ENCODE results near the gene PARD3. TPM values are rescaled to one million over a fixed set of nuclear protein-coding genes. Genes with fewer than 3 reads are reported as not detected.
A peak's percentile ranks its signal among the peaks of the same experiment; 100 is the strongest.
"Not testable (repeated sequence)": the region's sequence is repeated elsewhere in the genome, so short reads cannot be mapped to it uniquely, and the experiment has no call there.

Gene PARD3
- total RNA-seq, 1 experiment from 2014 or later: 51.7 TPM

DNA sequence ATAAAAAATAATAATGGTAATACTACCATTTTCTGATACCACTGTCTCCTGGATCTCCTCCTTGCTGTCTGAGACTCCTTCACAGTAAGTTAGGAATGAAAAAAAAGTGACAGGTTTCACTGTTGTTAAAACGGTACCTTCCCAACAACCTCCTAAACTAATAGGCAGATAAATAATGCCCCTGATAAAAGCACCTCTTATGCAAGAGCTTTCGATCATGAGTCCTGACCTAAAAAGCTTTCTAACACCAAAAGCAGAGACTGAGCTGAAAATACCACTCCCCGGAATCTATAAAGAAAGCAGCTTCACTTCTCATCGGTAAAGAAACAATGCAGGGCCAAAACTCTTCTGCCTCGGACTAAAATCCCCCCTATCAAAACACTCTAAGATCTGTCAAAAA lies 14.5 kb downstream of the PARD3 start:
- DNase-seq (ENCODE audit: low read depth): no peak

DNA sequence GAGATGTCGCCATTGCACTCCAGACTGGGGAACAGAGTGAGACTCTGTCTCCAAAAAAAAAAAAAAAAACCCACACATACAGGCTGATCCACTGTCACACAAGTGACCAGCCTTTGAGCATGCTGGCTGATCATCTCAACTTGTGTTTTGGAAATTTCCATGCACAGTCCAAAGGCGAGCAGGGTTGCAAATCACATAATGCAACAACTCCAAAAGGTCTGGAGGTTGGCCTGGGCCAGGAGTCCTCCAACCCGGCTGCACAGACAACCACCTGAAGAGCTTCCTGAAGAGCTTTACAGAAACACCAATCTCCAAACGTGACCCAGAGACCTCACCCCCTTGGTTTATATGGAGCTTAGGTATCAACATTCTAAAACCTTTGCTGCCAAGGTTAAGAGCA lies 16.4 kb downstream of the PARD3 start:
- DNase-seq (ENCODE audit: low read depth): no peak

DNA sequence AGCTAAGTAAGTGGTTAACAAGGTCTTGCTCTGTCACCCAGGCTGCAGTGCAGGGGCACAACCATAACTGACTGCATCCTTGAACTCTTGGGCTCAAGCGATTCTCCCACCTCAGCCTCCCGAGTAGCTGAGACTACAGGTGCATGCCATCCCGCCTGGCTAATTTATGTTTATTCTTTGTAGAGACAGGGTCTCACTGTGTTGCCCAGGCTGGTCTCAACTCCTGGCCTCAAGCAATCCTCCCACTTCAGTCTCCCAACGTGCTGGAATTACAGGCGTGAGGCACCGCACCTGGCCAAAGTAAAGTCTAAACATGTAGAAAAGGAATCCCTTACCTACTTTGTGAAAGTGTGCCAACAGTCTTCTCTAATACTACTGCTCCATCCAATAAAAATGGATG lies 17.9 kb downstream of the PARD3 start:
- no peak for DNase-seq (ENCODE audit: low read depth)

DNA sequence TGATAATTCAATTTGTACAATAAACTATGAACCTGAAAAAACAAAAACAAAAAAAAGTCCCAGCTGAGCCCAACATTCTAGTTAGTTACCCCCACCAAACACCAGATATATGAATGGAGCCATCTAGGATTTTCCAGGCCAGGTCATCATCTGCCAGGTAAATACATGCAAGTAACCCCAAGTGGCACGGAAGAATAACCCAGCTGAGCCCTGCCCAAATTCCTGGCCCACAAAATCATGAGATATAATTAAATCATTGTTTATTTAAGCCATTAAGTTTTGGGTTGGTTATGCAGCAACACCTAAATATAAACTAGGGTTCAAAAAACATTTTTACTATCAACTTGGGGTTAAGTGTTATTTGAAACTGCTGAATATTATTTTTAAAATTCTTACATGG lies 19.0 kb downstream of the PARD3 start:
- no peak for DNase-seq (ENCODE audit: low read depth)

DNA sequence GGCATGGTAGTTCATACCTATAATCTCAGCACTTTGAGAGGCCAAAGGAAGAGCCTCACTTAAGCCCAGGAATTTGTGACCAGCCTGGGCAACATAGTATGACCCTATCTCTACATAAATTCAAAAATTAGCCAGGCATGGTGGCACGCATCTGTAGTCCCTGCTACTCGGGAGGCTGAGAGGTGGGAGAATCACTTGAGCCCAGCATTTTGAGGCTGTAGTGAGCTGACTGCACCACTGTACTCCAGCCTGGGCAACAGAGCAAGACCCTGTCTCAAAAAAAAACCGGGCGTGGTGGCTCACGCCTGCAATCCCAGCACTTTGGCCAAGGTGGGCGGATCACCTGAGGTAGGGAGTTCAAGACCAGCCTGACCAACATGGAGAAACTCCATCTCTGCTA lies 19.8 kb downstream of the PARD3 start:
- no peak for DNase-seq (ENCODE audit: low read depth)

DNA sequence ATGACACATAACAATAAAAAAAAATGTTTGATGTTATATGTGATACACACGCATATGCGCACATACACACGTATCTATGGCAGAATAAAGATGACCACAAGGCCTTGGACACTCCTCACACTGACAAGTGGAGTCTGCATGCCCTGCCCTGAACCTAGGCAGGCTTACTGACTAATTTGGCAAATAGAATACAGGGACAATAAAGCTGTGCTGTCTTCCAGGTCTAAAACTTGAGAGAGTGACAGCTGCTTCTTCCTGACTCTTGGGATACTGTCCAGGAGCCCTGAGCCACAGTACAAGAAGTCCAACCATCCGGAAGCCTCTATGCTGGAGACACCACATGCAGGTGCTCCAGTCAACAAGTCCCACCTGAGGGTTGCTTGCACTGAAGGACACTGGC lies 20.3 kb downstream of the PARD3 start:
- no peak for DNase-seq (ENCODE audit: low read depth)

DNA sequence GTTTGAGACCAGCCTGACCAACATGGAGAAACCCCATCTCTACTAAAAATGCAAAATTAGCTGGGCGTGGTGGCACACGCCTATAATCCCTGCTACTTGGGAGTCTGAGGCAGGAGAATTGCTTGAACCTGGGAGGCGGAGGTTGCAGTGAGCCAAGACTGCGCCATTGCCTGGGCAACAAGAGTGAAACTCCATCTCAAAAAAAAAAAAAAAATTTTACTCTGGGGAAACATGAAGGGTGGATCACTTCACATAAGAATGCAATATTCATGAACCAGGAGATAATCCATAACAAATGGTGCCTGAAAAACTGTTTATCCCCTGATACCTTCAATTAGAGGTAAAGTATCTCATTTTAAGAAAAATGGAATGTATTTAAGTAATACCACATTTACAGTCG lies 21.5 kb downstream of the PARD3 start:
- not testable (repeated sequence) for DNase-seq (ENCODE audit: low read depth)

DNA sequence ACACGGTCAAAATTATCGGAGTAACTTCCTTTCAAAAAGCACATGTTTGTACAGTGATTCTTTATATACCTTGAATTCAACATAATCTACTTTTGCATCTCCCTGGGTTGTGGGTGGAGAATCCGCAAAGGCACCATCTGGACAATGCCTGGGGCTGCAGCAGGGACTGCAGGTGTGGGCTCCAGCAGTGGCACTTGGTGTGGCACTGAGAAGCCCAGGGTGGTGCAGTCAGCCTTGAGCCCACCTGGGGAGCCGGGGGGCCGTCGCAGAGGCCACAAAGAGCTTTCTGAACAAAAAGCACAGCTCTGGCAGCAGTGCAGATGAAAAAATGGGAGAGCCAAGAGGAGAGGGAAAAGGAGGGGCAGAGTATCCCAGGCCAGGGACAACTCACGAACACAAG lies 22.2 kb downstream of the PARD3 start:
- DNase-seq (ENCODE audit: low read depth): no peak

DNA sequence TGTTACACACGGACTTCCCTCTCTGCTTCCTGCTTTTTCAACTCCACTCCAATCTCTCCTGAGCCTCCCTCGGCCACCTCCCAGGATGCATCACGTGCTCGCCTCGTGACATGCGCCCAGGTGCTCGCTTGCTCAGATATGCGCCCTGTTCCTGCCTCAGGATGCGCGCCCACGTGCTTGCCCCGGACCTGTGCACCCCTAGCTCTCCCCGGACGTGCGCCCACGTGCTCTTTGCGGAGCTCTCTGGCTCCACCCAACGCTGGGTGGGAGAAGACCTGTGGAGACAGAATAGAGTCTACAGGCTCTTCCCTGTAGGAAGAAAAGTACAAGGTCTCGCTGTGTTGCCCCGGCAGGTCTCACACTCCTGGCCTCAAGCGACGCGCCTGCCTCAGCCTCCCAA lies 23.1 kb downstream of the PARD3 start:
- DNase-seq (ENCODE audit: low read depth): no peak

DNA sequence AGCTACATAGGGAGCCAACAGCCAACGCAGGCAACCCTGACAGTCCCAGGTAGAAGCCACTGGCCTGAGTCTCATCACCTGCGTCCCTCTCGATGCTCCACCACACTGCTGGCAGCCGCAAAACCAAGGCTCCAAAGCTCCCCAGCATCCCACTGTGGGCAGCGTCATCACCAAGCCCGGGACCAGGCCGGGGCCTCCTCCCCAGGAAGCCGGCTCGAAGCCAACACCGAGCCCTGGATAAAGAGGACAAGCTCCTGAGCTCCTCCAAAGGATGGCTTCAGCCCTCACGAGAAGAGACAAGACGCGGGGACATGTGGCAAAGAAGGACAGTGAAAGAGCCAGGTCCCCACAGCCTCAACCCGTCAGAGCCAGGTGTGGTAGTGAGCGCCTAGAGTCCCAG lies 23.9 kb downstream of the PARD3 start:
- no peak for DNase-seq (ENCODE audit: low read depth)

DNA sequence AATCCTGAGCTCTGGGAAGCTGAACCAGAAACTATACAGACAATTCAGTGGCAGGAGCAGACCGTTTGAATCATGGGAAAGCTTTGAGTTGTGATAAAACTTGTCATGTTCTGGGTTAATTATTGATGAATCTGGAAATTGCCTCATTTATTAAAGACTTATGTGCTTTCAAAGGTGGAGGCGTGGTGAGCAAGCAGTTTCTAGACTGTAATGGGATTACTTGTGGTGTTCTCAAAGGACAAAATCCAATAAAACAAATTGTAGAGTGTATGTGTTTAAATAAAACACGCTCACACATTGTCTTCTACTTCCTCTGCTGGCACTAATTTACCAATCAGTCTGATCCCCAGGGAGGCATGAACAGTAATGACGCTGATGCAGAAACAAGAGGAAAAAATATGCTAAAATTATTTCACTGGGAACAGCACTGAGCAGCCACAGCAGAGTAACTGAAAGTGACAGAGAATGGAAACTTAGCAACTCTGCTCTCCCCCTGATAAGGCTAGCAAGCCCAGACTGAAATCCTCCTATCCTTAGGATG lies 25.1 kb downstream of the PARD3 start:
- DNase-seq (ENCODE audit: low read depth): no peak

DNA sequence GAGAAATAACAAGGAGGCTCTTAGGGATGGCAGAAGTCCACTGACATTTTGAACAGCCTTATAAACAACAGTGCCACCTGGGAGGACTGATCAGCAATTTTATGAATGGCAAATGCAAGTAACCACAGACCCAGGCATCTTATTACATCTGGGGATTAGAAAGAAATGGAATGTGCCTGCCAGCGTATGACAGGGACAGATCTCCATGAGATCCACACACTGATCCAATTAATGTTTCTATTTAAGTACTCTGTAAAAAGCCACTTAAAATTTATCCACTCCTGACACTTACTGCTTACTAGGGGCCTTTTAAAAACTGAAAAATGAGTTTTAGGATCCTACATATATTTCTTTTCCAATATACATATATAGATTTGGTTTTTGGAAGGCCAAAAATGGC lies 28.6 kb downstream of the PARD3 start:
- DNase-seq (ENCODE audit: low read depth): peak; percentile 69

DNA sequence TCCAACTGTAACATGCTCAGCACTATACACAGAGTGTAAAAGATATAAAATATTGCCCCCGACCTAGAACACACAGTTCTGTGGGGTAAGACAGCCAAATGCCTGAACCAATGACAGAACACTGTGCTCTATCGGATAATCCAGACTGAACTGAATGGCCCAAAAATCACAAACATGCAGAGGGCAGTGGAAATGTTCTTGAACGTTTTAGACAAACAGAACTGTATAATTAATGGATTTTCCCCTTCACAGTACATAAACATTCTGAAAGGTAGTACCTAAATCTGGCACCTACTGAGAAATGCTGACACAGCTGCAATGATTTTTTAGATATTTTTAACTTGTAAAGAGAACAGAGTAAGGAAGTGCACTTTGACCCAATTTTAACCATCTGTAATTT lies 33.4 kb downstream of the PARD3 start:
- no peak for DNase-seq (ENCODE audit: low read depth)

DNA sequence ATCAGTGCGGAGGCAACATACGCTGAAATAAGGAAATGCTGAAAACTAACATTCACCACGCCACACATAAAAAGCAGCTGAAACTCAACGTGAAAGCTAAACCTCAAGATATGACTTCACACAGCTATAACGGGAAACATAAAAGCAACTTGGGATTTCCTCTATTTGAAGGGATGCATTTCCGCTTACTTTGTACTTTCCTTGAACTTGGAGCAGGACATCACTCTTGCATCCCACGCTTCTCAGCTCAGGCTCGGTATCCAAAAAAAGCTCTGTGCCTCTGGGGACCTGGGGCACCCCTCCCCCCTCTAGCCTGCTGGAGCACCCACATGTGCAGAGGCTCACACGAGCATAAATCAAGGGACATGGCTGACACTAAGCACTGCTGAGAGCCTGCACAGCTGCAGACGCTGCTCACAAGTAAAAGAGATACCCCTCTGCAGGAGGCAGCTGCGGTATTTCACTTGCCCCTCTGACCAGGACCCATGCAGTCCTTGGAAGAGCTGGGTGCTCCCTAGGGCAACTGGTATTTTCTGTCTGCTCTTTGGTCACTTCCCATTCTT lies 34.2 kb downstream of the PARD3 start:
- peak; percentile 88 for DNase-seq (ENCODE audit: low read depth)

DNA sequence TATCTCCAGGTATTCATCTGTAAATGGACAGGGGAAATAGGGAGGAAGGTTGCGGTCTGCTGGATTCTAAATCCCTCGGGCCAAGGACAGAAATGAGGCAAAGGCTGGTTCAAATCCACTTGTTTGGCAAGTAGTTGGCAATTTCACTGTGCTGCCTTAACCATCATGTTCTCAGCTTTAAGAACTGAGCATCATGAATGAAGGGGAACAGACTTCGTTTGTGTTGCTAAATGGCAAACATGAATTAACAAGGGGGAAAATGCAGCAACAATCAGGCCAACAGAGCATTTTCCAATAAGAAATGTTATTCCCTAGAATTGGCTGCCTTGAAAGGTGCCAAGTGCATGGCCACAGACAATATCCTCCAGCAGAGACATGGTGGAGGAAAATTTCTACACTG lies 36.9 kb downstream of the PARD3 start:
- no peak for DNase-seq (ENCODE audit: low read depth)

DNA sequence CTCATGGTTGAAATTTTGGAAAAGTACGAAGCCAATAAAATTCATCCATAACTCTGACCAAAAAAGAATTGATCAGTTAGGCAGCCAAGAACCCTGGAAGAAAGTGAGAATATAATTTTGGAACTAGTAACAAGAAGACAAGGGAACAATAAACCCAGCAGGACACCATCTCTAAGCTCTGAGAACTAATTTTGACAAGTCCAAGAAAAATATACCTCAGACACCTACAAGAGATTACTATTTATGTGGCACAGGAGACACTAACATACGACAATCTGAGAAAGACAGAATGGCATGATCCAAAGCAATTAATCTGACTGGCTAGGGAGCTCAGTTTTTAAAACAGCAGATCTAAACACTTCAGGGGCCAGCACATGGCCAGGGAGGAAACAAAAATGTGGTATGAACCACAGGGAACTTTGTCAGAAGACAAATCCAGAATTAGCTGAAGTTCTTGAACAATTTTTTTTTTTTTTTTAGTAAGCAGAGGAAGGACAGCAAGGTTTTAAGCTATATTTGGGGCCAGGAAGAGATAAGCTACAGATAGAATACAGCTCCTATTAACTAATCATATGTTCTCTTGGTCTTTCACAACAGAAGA lies 38.9 kb downstream of the PARD3 start:
- DNase-seq (ENCODE audit: low read depth): no peak

DNA sequence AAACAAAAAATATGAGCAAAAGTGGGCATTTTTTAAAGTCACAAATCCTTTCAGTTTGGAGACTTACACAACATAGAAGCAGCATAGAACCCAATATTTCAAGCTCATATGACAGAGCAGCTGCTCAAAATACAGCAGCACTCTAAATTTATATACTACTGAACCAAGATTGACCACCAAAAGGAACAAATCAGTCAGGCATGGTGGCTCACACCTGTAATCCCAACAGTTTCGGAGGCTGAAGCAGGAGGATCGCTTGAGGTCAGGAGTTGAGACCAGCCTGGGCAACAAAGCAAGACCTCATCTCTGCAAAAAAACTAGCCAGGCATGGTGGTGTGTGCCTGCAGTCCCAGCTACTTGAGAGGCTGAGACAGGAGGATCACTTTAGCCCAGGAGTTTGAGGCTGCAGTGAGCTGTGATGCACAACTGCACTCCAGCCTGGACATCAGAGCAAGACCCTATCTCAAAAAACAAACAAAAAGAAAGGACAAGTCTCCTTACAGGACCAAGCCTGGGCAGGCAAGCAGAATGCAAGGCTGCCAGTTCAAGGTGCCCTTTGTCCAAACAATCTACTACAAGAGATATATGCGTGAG lies 40.0 kb downstream of the PARD3 start:
- no peak for DNase-seq (ENCODE audit: low read depth)

DNA sequence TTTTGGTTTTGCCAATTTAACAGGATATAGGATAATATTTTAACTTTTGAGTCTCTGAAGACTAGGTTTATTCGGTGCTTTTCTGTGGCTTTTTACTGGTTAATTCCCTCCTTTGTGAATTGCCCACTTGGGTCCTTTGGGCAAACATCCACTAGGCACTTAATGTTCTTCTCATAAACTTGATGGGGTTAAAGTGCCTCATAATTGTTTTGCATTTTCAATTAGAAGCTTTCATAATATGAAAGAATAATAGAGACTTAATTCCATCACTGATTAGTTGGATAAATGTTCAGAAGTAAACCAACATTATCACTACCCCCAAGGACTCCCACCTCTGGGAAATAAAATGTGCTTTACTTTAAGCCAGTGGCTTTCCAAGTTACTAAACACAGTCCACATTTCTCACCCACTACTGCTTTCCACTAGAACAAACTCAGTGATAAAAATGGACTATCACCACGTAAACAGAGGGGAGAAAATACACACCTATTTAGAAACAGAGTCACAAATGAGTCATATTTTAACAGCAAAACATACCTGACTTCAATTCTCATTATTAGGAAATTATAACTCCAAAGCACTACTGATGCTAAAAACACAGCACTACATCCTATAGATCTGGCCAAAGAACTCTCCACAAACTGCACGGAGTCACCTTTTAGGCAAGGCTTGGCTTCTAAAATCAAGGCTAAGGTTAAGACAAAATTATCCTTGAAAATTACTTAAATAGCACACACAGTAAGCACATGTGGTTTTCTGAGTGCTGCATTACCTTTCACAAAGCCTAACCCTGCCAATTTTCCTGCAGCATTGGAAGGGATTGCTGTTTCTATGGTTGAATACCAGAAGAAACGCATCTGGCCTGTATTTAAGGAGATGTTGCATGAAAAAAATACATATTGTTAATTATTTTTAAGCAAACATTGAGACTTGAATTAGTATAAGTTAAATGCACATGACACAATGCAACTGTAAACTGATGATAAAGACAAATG lies 41.2 kb downstream of the PARD3 start:
- no peak for DNase-seq (ENCODE audit: low read depth)

DNA sequence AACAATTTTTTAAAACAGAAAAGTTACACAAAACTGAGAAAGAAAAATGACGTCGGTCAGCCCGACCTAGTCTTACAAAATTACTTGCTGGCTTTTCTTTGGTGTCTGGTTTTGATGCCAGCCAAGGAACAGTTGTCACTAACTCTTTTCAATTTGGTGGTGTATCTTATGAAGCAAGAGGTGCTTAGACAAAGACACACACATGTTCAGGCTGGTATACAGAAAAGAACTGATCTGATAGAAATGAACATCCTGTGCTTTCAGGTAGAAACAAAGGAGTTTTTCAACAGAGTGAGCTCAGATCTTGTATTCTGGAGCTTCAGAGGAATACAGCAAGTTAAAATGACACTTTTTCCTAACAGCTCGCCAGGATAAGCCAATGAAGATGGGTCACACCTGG lies 43.6 kb downstream of the PARD3 start:
- no peak for DNase-seq (ENCODE audit: low read depth)

DNA sequence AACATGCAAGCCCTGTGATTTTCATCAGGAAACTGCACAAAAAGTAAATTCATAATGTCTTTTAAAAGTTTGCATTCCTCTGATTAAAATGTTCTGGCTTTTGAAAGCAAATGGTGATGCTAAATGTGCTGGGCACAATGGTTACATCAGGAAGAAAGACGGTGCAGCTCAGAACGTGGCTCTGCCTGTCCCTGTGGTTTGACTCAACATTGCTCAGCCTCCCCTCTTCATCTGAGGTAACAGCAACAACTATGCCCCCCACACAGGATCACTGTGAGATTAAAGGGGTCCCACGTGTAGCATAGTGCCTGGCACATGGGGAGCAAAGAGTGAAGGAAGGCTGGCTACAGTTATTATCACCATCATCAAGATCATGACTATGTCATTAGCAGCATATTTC lies 44.0 kb downstream of the PARD3 start:
- DNase-seq (ENCODE audit: low read depth): no peak

DNA sequence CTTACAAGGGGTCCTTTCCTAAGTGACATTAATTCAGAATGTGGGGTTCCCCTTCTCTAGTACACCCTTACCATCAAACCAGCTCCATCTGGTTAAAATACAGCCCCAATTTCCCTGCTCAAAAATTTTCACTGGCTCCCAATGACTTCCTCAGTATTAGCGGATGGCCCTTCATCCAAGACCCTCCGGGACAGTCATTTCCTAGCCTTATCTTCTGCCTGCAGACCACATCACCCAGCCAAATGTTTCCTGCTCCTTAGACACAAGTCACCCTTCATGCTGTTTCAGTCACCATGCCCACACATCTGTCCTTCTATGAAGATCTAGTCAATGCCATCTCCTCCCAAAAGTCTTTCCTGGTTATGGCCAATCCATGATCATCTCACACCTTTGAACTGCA lies 45.2 kb downstream of the PARD3 start:
- DNase-seq (ENCODE audit: low read depth): no peak

DNA sequence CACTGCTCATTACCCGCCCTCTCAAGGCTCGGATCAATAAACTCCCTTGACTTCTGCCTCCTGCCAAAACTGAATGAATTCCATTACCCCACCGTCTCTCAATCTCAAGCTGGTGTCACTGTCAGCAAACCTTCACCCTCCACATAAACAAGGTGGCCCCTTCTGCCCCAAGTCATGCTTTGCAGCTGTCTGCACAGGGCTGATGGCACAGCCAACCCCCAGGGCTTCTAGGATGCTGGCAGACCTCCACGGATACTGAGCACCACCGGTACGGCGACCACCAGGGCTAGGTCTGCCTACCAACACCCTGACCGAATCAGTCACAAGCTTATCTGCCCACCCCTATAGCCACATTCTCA lies 46.1 kb downstream of the PARD3 start:
- no peak for DNase-seq (ENCODE audit: low read depth)
